VCaP (cell line): ENCODE data around the gene CHCHD1.
A peak's percentile ranks its signal among the peaks of the same experiment; 100 is the strongest.

Source experiments
- H3K27ac ChIP-seq: fragments of 450-650 bp; 2 replicates; pipeline ENCODE4 v1.5.1; 2017
- CTCF ChIP-seq: fragments of 450-650 bp; conservative IDR thresholded peaks from 2 replicates; pipeline ENCODE4 v1.5.1; 2017; ENCODE audit warnings: mild to moderate bottlenecking, moderate library complexity

CHCHD1 gene

GRCh38 chr10:73780966-73781365, 882 bp upstream of the CHCHD1 start:
- H3K27ac ChIP-seq: peak overlapping the region; percentile 88

DNA sequence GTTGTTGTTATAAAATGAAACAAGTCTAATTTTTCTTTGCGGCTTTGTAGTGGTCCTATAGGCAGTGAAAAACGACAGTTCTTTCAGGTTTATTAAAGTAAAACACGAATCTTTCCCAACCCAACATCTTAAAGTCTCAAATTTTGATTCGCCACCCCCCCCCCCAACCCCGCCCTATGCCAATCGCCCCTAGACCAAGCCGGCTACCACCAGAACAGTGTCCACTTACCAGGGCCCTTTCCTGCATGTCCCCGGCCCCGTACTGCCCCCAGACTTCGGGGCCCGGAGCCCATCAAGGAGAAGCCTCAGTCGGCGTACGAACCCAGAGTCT, 335 bp upstream of the CHCHD1 start:
- TF ChIP-seq CTCF: no peak
- H3K27ac ChIP-seq: peak overlapping the region; percentile 88

More at GRCh38 chr10:73780966-73781365, 882 bp upstream of the CHCHD1 start:
- TF ChIP-seq CTCF: no peak

DNA sequence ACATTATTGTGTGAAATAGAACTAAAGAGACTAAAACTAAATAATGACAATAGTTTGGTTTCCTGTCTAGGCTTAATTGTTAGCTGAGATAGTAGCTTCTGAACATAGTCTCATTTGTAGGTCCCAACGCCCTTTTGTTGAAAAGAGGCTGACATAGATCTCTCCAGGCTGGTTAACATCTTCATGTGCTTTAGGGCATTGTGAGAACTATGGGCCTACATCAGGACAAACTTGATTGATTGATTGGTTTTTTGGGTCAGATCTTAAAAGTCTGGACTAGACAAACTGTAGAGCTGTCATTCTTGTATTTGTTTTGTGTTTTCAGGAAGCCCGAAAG, 869 bp downstream of the CHCHD1 start:
- TF ChIP-seq CTCF: no peak
- H3K27ac ChIP-seq: peak overlapping the region; percentile 88

DNA sequence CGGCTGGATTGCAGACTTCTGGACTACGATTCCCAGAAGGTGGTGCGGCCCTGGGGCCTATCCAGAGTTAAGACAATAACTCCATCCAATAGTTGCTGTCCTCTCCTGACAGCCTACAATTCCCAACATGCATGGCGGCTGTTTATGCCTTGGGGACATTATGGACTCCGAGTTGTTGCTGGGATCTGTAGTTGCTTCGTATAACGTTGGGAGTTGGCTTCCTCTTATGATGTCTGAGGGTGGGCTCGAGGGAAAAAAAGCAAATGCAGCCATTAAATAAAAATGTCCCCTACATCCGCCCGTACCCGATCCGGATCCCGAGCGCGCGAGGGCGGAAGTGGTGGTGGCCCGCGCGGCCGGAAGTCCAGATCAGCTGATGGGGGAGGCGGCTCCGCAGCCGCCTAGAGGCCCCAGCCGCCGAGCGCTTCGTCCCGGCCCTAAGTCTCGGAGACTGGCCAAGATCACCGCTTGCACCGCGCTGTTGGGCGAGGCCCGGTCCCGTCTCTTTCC, 3.4 kb downstream of the CHCHD1 start, which contains the start of gene ZSWIM8:
ZSWIM8 (plus strand) TSS at position 396 of the 510 bp plus-strand sequence. CDS start 273 bp downstream, outside the sequence.
- H3K27ac ChIP-seq: peak within 1 kb of the TSS; percentile 87
- TF ChIP-seq CTCF: no peak

DNA sequence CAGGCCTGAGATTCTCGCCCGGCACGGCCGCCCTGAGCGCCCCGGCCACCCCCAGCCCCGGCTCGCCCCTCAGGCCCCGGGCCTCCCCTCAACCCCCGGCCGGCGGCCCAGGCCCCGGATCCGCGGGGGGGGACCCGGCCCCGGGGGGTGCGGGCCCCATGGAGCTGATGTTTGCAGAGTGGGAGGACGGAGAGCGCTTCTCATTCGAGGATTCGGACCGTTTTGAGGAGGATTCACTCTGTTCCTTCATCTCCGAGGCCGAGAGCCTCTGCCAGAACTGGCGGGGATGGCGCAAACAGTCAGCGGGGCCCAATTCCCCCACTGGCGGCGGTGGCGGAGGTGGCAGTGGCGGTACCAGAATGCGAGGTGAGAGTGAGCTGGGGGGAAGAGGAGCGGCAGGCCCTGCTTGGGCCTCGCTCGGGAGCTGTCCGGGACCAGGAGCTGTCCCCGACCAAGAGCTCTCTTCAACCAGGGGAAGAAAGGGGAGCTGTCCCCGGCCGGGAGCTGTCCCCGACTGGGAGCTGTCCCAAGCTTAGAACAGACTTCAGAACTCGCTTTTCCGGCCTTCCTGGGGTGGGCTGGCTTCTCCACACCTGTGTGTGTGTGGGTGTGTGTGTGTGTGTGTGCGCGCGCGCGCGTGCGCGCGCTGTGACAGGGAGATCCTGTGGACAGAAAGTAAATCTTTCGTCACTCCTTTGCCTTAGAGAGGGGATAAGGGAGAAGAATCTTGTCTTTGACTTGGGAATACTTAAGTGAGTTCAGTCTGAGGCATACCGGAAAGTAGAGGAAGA, 4.1 kb downstream of the CHCHD1 start:
- peak overlapping the region; percentile 87 for H3K27ac ChIP-seq
- TF ChIP-seq CTCF: no peak

GRCh38 chr10:73786512-73786885, 4.7 kb downstream of the CHCHD1 start:
- peak overlapping the region; percentile 87 for H3K27ac ChIP-seq
- TF ChIP-seq CTCF: peak; percentile 23; the same call in 1 of the 2 replicates

- H3K27ac ChIP-seq: peak overlapping the region; percentile 87
Observed at GRCh38 chr10:73787031-73787800, 5.4 kb downstream of the CHCHD1 start.
